VCaP (cell line): ENCODE measurements around the gene FAR1.

Source experiments
- H3K27ac ChIP-seq: fragments of 450-650 bp; 2 replicates; pipeline ENCODE4 v1.5.1; 2017
- TF ChIP-seq, protein P1 (sequence below): fragments of 450-650 bp; conservative IDR thresholded peaks from 2 replicates; pipeline ENCODE4 v1.5.1; 2017; ENCODE audit warnings: mild to moderate bottlenecking, moderate library complexity

The FAR1 gene

DNA sequence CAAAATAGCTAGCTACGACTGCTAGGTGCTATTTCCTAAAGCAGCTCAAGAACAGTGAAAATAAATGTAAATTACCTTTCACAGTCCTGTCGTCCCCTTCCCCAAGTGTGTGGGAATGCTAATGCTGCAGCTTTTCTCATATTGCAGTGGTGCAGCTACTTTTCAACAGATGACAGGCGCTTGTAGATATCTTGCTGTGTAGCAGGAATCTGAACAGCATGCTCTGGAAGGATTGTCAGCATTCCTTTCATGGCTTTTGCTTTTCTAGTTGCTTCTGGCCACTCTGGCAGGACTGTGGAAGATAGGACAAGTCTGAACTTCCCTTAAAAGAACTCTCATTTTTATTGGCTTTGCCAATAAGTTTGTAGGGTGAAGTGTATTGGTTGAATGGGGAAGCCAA, 18.8 kb downstream of the FAR1 start:
- TF ChIP-seq, protein P1, sequence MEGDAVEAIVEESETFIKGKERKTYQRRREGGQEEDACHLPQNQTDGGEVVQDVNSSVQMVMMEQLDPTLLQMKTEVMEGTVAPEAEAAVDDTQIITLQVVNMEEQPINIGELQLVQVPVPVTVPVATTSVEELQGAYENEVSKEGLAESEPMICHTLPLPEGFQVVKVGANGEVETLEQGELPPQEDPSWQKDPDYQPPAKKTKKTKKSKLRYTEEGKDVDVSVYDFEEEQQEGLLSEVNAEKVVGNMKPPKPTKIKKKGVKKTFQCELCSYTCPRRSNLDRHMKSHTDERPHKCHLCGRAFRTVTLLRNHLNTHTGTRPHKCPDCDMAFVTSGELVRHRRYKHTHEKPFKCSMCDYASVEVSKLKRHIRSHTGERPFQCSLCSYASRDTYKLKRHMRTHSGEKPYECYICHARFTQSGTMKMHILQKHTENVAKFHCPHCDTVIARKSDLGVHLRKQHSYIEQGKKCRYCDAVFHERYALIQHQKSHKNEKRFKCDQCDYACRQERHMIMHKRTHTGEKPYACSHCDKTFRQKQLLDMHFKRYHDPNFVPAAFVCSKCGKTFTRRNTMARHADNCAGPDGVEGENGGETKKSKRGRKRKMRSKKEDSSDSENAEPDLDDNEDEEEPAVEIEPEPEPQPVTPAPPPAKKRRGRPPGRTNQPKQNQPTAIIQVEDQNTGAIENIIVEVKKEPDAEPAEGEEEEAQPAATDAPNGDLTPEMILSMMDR, result no peak
- no peak overlapping the region for H3K27ac ChIP-seq

DNA sequence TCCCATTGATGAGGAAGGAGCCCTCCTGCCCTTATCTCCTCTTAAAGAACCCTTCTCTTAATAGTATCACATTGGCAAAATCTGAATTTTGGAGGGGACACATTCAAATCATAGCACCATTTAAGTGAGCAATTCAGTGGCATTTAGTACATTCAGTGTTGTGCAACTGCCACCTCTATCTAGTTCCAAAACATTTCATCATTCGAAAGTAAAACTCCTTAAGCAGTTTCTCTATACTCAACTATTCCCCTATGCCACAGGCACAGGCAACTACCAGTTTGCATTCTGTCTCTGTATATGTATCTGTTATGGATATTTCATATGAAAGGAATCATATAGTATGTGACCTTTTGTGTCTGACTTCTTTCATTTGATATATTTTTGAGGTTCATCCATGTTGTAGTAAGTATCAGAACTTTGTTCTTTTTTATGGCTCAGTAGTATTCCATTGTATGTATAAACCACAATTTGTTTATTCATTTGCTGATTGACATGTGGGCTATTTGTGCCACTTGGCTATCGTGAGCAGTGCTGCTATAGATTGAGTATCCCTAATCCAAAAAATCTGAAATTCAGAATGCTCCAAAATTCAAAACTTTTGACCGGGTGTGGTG, 22.9 kb downstream of the FAR1 start:
- TF ChIP-seq, protein P1, result no peak
- no peak overlapping the region for H3K27ac ChIP-seq

DNA sequence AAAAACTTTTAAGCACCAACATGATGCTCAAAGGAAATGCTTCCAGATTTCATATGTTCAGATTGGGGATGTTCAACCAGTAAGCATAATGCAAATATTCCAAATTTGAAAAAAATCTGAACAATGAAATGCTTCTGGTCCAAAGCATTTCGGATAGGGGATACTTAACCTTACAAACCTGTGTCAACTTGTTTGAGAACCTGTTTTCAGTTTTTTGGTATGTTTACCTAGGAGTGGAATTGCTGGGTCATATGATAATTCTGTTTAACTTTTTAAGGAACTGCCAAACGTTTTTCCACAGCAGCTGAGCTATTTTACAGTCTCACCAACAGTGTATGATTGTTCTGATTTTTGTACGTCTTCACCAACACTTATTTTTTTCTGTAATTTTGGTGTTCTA, 23.7 kb downstream of the FAR1 start:
- no peak overlapping the region for H3K27ac ChIP-seq
- TF ChIP-seq, protein P1, result no peak

DNA sequence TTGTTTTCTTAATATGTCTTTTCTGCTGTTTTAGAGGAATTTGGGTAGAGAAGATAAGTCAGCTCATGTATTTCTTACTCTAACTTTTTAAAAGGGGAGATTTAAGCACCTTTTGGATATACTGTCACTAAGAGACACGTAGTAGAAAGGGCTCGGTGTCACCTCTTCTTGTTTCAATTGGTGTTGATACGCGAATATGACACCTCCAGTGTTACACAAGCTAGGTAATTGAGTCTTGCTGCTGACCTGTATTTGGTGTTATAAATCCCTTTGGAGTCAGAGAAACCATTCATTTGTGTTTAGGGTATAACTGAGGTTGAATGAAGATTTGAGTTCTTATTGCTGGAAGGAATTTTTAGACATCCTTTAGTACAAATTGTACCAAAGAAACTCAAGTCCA, 25.6 kb downstream of the FAR1 start:
- TF ChIP-seq, protein P1, result no peak
- no peak overlapping the region for H3K27ac ChIP-seq

DNA sequence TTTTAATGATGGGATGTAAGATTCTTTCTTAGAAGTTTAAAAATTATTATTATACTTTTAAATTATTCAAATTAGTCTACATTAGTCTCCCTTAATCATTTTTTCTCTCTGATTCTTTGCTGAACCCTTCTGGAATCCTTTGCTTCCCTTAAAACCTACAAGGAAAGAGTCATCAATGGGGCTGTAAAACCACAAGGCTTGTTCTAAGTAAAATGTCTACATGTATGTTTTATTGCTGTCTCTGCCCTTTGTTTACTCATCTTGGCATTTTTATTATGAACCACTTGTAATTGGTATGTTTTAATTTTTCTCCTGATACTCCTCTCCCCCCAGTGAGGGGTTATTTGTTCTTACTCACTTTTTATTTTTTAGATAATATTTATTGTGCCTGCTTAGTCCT, 27.4 kb downstream of the FAR1 start:
- TF ChIP-seq, protein P1, result no peak
- H3K27ac ChIP-seq, result no peak overlapping the region

DNA sequence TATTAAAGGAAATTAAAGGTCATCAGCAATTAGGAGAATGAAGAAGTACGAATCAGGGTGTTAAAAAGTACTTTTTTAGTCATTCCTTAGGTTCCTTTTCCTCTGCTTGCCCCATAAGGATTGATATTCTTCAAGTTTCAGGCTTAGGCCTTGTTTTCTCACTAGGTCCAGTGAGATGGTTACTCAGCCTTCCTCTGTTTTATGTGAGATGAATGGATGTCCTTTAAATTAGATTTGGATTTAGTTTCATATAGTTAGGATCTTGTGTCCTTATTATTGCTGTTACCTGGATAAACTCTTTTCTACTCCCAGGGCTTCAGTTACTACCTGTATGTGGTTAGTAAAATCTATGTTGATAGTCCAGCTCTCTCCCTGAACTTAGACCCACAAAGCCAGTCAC, 29.2 kb downstream of the FAR1 start:
- TF ChIP-seq, protein P1, result no peak
- no peak overlapping the region for H3K27ac ChIP-seq

DNA sequence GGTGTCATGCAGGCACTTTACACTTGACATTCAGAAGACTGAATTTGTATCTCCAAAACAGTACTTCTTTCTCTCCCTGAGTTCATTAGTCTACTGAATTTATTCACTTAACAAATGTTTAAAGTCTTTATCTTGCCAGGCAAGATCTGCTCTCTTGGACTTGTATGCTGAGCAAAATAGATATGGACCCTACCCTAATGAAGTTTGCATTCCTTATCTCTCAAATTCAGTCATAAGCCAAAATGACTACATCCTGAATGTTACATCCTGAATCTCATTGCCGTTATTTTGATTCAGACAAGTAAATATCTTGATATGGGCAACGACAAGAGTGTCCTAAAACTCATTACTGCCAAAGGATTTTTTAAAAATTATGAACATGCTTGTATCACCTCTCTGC, 29.7 kb downstream of the FAR1 start:
- no peak overlapping the region for H3K27ac ChIP-seq
- TF ChIP-seq, protein P1, result no peak

DNA sequence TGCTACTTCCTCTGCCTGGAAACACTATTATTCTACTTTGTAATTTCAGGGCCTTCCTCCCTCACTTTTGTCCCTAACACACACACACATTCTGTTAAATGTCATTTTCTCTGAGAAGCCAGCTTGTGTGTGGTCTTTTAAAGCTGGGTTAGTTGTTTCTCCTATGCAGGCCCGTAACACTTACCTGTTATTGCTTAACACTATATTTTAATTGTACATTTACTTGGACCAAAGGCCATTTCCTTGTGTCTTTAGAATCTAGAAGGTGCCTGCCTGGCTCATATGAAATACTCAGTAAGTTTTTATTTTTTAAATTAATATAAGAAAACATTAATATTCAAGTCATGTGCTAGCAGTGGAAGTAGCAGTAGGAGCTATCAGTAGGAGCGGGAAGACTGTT, 30.6 kb downstream of the FAR1 start:
- H3K27ac ChIP-seq, result no peak overlapping the region
- TF ChIP-seq, protein P1, result no peak
